ENCODE results near the gene MIEF1. TPM values are rescaled to one million over a fixed set of nuclear protein-coding genes. Genes with fewer than 3 reads are reported as not detected.

The MIEF1 gene
- total RNA-seq, 2 experiments from 2014 or later: 19.8 to 20.4 TPM

GRCh38 chr22:39474351-39475111 lies 27.6 kb upstream of the MIEF1 start:
- H3K27ac ChIP-seq (ENCODE audit: low read depth in 1 of 2, low read length in 2 of 2): no peak overlapping the region
- ATAC-seq (ENCODE audit: poor library complexity): no peak
- Mint-ChIP-seq H3K9me3 (no peaks in the 10 kb centered on the region), H3K36me3 (ENCODE audit: low read depth) (no peaks in the 10 kb centered on the region), H3K4me3 (no peak overlapping the region), H3K4me1 (ENCODE audit: low read depth) (peaks cover 18% of the 10 kb centered on the region), H3K27ac (no peak overlapping the region), H3K27me3 (no peaks in the 10 kb centered on the region)
- no peak for TF ChIP-seq CTCF (IDR thresholded peaks at IDR 0.05)
- ChIA-PET POLR2A (no interaction called here), CTCF (no interaction called here)
- H3K36me3 ChIP-seq (ENCODE audit: insufficient read depth, low read length): no peaks in the 10 kb centered on the region
- H3K4me3 ChIP-seq (ENCODE audit: low read length): no peak overlapping the region
- intact Hi-C loops (cut with DNase I, micrococcal nuclease): no loop called here
- no peak for DNase-seq
- H3K9me3 ChIP-seq (ENCODE audit: control insufficient read depth in 1 of 2, insufficient read depth in 1 of 2, low read length in 2 of 2): no peaks in the 10 kb centered on the region
- no peaks in the 10 kb centered on the region for H3K27me3 ChIP-seq (ENCODE audit: control insufficient read depth in 1 of 2, insufficient read depth in 2 of 2, low read length in 2 of 2)
- peaks cover 21% of the 10 kb centered on the region for H3K4me1 ChIP-seq (ENCODE audit: insufficient read depth, low read length)

GRCh38 chr22:39475337-39475736 lies 26.8 kb upstream of the MIEF1 start:
- ATAC-seq (ENCODE audit: poor library complexity): no peak

GRCh38 chr22:39475902-39476301 lies 26.2 kb upstream of the MIEF1 start:
- intact Hi-C loops (cut with DNase I, micrococcal nuclease): no loop called here
- Mint-ChIP-seq H3K4me3 (no peak overlapping the region), H3K36me3 (ENCODE audit: low read depth) (no peaks in the 10 kb centered on the region), H3K4me1 (ENCODE audit: low read depth) (peaks cover 18% of the 10 kb centered on the region), H3K27ac (no peak overlapping the region), H3K9me3 (no peaks in the 10 kb centered on the region), H3K27me3 (no peaks in the 10 kb centered on the region)
- DNase-seq (no peak), ATAC-seq (ENCODE audit: poor library complexity) (no peak)
- CTCF ChIA-PET: interaction anchor here (0.6 kb wide), 1 partner anchor 1247 kb away, joined by 3 read pairs; no protein-coding TSS in a partner anchor
- TF ChIP-seq CTCF (IDR thresholded peaks at IDR 0.05): no peak
- no peak overlapping the region for H3K4me3 ChIP-seq (ENCODE audit: low read length)
- POLR2A ChIA-PET: no interaction called here
- no peaks in the 10 kb centered on the region for H3K9me3 ChIP-seq (ENCODE audit: control insufficient read depth in 1 of 2, insufficient read depth in 1 of 2, low read length in 2 of 2)
- no peaks in the 10 kb centered on the region for H3K36me3 ChIP-seq (ENCODE audit: insufficient read depth, low read length)
- no peaks in the 10 kb centered on the region for H3K27me3 ChIP-seq (ENCODE audit: control insufficient read depth in 1 of 2, insufficient read depth in 2 of 2, low read length in 2 of 2)
- H3K4me1 ChIP-seq (ENCODE audit: insufficient read depth, low read length): peaks cover 20% of the 10 kb centered on the region
- no peak overlapping the region for H3K27ac ChIP-seq (ENCODE audit: low read depth in 1 of 2, low read length in 2 of 2)

More at GRCh38 chr22:39475337-39475736, 26.8 kb upstream of the MIEF1 start:
- Histone ChIP-seq H3K4me3 (ENCODE audit: low read length) (no peak overlapping the region), H3K36me3 (ENCODE audit: insufficient read depth, low read length) (no peaks in the 10 kb centered on the region), H3K4me1 (ENCODE audit: insufficient read depth, low read length) (peaks cover 21% of the 10 kb centered on the region), H3K27ac (ENCODE audit: low read depth in 1 of 2, low read length in 2 of 2) (no peak overlapping the region), H3K27me3 (ENCODE audit: control insufficient read depth in 1 of 2, insufficient read depth in 2 of 2, low read length in 2 of 2) (no peaks in the 10 kb centered on the region), H3K9me3 (ENCODE audit: control insufficient read depth in 1 of 2, insufficient read depth in 1 of 2, low read length in 2 of 2) (no peaks in the 10 kb centered on the region)
- POLR2A ChIA-PET: no interaction called here
- Mint-ChIP-seq H3K9me3 (no peaks in the 10 kb centered on the region), H3K4me1 (ENCODE audit: low read depth) (peaks cover 18% of the 10 kb centered on the region), H3K27me3 (no peaks in the 10 kb centered on the region), H3K36me3 (ENCODE audit: low read depth) (no peaks in the 10 kb centered on the region), H3K27ac (no peak overlapping the region), H3K4me3 (no peak overlapping the region)
- no peak for TF ChIP-seq CTCF (IDR thresholded peaks at IDR 0.05)
- intact Hi-C loops (cut with DNase I, micrococcal nuclease): no loop called here
- DNase-seq: no peak
- CTCF ChIA-PET: no interaction called here
